Kasumi-1 (cell line): ENCODE measurements around the gene R3HDM2.
"Not testable (repeated sequence)": the region's sequence is repeated elsewhere in the genome, so short reads cannot be mapped to it uniquely, and the experiment has no call there.

ENCODE experiments used
- DNase-seq, 2 experiments: peaks; one replicate each; lab custom pipeline; 2025; lab: John Stamatoyannopoulos, UW

The R3HDM2 gene

DNA sequence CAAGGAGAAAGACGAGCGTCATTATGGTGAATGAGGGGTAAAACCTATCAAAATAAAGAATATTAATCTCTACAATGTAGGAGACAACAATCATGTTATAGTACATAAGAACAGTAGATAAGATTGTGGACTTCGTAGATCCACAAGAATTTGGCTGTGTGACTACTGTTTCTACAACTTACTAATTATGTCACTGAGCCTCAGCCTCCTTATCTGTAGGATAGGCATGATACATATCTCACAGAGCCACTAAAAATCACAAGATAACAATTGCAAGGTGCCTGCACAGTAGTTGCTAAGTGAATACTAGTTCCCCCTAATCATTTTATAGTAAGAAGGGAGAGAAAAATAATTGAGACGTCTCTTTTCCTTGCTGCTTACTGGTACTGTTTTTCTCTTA is 101.6 kb downstream of the R3HDM2 start:
- no peak for DNase-seq

DNA sequence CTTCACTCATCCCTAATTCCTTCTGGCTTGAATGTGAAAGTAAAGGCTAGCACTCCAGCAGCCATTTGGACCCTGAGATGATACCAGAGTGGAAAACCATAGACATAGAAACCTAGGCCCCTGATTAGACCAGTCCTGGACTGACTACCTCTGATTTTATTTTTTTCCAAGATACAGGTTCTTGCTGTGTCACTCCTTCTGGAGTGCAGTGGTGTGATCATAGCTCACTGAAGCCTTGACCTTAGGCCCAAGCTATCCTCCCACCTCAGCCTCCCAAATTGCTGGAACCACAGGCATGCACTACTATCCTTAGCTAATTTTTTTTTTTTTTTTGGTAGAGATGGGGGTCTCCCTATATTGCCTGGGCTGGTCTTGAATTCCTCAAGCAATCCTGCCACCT is 105.4 kb downstream of the R3HDM2 start:
- DNase-seq = no peak

GRCh38 chr12:57323416-57323815 is 107.4 kb downstream of the R3HDM2 start:
- no peak for DNase-seq

DNA sequence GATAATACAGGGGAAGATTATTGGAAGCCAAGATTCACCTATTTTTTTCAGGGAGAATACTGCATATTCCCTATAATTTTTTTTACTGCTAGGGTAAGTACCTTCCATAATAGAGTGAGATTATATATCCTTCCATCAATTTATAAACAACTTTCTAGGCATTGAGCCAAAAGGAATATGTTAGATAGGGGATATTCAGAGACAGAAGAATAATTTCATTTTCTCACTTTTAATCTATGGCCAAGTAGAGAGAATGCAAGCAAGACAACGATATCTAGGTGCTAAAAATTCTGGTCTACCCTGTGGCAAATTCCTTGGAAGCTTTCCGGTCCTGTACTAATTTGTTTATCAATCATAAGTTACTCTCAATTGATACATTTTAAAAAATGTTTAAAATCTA is 110.2 kb downstream of the R3HDM2 start:
- no peak for DNase-seq

- no peak for DNase-seq
Observed at GRCh38 chr12:57319678-57320469, 111.0 kb downstream of the R3HDM2 start.

DNA sequence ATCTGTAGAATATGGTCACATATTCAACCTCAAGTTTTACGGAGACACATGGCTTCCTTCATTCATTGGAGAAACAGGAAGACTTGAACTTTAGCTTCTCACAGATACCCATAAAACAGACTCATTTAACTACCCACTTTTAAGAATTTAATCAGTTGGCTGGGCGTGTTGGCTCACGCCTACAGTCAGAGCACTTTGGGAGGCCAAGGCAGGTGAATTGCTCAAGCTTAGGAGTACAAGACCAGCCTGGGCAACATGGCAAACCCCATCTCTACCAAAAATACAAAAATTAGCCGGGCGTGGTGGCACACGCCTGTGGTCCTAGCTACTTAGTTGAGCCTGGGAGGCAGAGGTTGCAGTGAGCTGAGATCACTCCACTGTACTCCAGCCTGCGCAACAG is 115.2 kb downstream of the R3HDM2 start:
- no peak for DNase-seq

GRCh38 chr12:57312287-57312686 is 118.6 kb downstream of the R3HDM2 start:
- not testable (repeated sequence) for DNase-seq

DNA sequence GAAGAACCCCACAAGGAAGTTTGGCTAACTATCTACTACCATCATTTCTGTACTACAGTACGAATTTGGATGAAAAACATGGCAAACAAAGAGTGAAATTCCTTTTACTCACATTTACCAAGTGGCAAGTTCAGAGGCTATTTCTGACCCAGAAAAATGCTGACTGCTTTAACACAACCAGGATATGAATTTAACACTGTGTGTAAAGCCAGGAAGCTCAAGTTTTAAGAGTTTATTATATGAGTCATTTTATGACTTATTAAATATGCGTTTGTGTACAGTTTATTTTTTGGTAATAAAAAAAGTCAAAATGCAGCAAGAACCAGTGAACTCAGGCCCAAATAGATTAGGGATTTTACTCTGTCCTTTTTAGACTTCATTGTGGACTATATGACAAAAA is 121.4 kb downstream of the R3HDM2 start:
- DNase-seq = no peak

GRCh38 chr12:57300961-57301584 is 129.8 kb downstream of the R3HDM2 start:
- no peak for DNase-seq

- no peak for DNase-seq
Observed at GRCh38 chr12:57299514-57300016, 131.3 kb downstream of the R3HDM2 start.

- DNase-seq = no peak
Observed at GRCh38 chr12:57296291-57296690, 134.6 kb downstream of the R3HDM2 start.

- not testable (repeated sequence) for DNase-seq
Observed at GRCh38 chr12:57282073-57282472, 148.8 kb downstream of the R3HDM2 start.

GRCh38 chr12:57280211-57281062 is 150.4 kb downstream of the R3HDM2 start:
- DNase-seq = peak; percentile 51 to 67

DNA sequence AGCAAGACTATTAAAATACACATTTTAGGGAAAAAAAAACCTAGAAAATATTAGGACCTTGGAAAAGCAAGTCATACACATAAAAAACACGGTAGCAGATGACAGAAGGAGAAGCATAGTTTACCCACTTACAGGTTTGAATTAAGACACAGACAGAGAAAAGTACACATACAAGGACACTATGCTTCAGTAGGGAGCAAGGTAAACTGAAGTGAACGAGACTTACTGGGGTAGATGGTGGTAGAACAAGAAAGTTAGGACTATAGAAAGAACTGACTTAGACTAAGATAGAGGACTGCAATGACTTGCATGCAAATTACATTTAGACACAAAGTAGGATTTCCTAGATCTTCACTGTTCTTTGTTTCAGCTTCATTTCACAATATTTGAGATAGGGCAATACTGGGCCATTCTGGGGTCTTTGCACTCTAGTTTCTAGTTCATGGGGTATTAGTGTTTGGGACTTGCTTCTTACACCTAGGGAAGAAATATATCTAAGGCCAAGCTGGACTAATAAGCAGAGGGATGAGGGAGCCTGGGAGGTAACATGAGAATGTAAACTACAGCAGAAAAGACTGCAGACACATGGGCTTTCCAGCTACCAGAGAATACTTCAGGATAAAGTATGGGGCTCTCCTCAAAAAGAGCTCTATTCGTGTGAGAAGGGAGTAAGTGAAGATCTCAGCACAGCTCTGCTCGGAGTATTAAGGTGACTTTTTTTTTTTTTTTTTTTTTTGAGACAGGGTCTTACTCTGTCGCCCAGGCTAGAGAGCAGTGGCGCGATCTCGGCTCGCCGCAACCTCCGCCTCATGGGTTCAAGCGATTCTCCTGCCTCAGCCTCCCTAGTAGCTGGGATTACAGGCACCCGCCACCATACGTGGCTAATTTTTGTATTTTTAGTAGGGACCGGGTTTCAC is 152.1 kb downstream of the R3HDM2 start:
- no peak for DNase-seq

- peak; percentile 21 to 56 for DNase-seq
Observed at GRCh38 chr12:57276935-57277563, 153.8 kb downstream of the R3HDM2 start.

DNA sequence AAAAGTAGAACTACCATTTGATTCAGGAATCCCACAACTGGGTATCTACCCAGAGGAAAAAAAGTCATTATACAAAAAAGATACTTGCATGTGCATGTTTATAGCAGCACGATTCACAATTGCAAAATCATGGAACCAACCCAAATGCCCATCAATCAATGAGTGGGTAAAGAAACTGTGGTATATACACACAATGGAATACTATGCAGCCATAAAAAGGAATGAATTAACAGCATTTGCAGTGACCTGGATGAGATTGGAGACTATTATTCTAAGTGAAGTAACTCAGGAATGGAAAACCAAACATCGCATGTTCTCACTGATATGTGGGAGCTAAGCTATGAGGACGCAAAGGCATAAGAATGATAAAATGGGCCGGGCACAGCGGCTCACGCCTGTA is 154.6 kb downstream of the R3HDM2 start:
- DNase-seq = not testable (repeated sequence)

DNA sequence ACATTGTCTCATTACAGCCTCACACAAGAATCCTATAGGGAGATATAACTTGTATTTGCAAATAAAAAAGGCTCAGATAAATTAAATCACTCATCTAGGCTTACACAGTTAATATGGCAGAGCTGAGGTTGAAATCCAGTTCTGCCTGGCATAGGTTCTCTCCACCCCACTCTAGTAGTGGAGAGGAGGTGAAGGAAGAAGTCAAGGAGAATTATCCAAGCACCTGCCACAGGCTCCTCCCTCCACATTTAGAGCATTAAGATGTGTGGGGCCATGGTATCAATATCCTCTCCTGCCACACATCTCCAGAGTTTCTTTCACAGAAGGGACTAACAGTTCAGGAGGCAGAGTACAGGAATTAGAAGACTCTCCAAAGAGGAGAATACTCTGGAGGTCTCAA is 157.3 kb downstream of the R3HDM2 start:
- DNase-seq = no peak

DNA sequence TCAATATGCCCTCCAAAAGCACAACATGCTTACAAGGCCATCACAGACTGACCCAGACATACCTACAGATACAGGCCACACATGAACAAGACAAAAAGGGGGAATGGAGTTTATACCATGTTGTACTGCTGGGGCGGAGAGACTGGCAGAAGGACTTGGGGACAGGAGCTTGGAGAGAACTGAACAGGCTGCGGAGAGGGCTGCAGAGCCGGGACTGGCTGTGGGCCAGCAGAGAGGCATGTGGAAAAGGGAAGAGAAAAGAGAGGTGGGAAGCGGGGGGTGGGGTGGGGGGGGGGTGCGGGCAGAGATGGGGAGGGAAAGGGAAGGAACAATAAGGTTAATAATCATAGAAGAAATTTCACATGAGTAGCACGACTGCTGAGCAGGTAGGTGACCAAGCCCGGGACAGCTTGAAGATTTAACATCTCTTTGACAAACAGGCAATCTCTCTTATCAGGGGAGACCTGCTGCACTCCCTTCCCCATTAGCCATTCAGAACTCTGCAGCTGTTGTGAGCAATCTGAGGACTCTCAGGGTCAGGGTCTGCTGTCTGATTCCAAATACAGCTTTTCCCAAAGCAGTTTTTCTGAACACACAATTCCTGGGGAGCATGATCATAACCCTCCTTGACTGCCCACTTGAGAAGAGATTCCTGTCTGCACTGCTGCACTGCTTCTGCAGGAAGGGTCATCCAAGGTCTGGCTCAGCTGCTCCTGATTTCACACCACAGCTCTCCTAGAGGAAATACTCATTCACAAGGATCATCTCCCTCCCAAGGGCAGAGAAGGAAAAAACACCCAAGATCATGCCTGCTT is 158.3 kb downstream of the R3HDM2 start:
- no peak for DNase-seq

GRCh38 chr12:57270966-57271470 is 159.8 kb downstream of the R3HDM2 start:
- DNase-seq = no peak

- DNase-seq = no peak
Observed at GRCh38 chr12:57268264-57268663, 162.6 kb downstream of the R3HDM2 start.
